H1 (cell line): ENCODE results near the gene BSDC1. TPM values are rescaled to one million over a fixed set of nuclear protein-coding genes. Genes with fewer than 3 reads are reported as not detected.

ENCODE experiments used
- CBX5 ChIP-seq: fragments of 300-800, 300-1000 bp; sonication (generic); IDR thresholded peaks from 2 replicates; pipeline ENCODE4 v1.7.1; 2016; ENCODE audit warnings: antibody characterized with exemption, low read length, low read depth
- CHD7 ChIP-seq: fragments of 300-600 bp; sonication (generic); IDR thresholded peaks from 2 replicates; pipeline ENCODE4 v1.7.1; 2012; ENCODE audit warnings: low read length, moderate library complexity, mild to moderate bottlenecking, inconsistent platforms; ENCODE audit not compliant: insufficient replicate concordance
- JUN ChIP-seq: IDR thresholded peaks from 2 replicates; pipeline ENCODE4 v1.6.1; 2011; ENCODE audit warnings: low read depth, mild to moderate bottlenecking, improper control_type of control experiment, low read length
- MAFK ChIP-seq: IDR thresholded peaks from 2 replicates; pipeline ENCODE4 v1.6.1; 2012; ENCODE audit warnings: low read depth, mild to moderate bottlenecking, improper control_type of control experiment, low read length
- RNF2 ChIP-seq: fragments of 200-900, 300-1000 bp; sonication (generic); IDR thresholded peaks from 2 replicates; pipeline ENCODE4 v1.7.1; 2016; ENCODE audit warnings: borderline replicate concordance, low read depth, mild to moderate bottlenecking, antibody characterized with exemption, low read length; ENCODE audit not compliant: poor library complexity, severe bottlenecking; ENCODE audit errors: missing control alignments
- TAF7 ChIP-seq: optimal IDR thresholded peaks from 2 replicates; pipeline ENCODE3; 2011; ENCODE audit warnings: low read depth, mild to moderate bottlenecking, inconsistent platforms, low read length, moderate library complexity, borderline replicate concordance
- TCF12 ChIP-seq: IDR thresholded peaks from 2 replicates; pipeline ENCODE4 v1.6.1; 2011; ENCODE audit warnings: low read depth, mild to moderate bottlenecking, low read length
- polyA plus RNA-seq, 7 experiments: library from polyadenylated mRNA; depleted of rRNA in 3 of 7; stranded (reverse) in 5 of 7; unstranded in 2 of 7; fragments of >200 nt in 5 of 7; fragments of 200-250 nt in 2 of 7; gene quantifications; 1 replicate in 5 of 7; 2 replicates in 1 of 7; 4 replicates in 1 of 7; pipeline versions ENCODE4 v1.2.1 to v1.2.3, GENCODE V29; 2011 to 2013; ENCODE audit warnings: missing spikeins in 2 of 7, mixed read lengths in 2 of 7
- total RNA-seq: library from RNA; stranded (reverse); fragmentation: NEBNext Ultra II Directional; extraction: Animal tissue kit (Norgen Biotek cat#: 25700); gene quantifications from 2 replicates; pipeline ENCODE4 v1.2.1, GENCODE V29; 2021
- TF ChIP-seq, protein P1 (sequence below): IDR thresholded peaks from 2 replicates; pipeline ENCODE4 v1.6.1; 2012; ENCODE audit warnings: low read length, inconsistent platforms
- TF ChIP-seq, protein P2 (sequence below): IDR thresholded peaks from 2 replicates; pipeline ENCODE4 v1.6.1; 2012; ENCODE audit warnings: inconsistent platforms

The BSDC1 gene
- total and polyA plus RNA-seq, 2 of the 8 experiments (the other 6 are each of a cell fraction or from before 2014, with no cell fraction given): 24.8 to 40.7 TPM

- no peak for TF ChIP-seq CHD7
- TF ChIP-seq CBX5: no peak
- no peak for TF ChIP-seq RNF2
- TF ChIP-seq JUN: no peak
- TF ChIP-seq, protein P1, sequence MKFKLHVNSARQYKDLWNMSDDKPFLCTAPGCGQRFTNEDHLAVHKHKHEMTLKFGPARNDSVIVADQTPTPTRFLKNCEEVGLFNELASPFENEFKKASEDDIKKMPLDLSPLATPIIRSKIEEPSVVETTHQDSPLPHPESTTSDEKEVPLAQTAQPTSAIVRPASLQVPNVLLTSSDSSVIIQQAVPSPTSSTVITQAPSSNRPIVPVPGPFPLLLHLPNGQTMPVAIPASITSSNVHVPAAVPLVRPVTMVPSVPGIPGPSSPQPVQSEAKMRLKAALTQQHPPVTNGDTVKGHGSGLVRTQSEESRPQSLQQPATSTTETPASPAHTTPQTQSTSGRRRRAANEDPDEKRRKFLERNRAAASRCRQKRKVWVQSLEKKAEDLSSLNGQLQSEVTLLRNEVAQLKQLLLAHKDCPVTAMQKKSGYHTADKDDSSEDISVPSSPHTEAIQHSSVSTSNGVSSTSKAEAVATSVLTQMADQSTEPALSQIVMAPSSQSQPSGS: no peak
- TF ChIP-seq MAFK: no peak
- no peak for TF ChIP-seq TAF7
- no peak for TF ChIP-seq TCF12
- TF ChIP-seq, protein P2, sequence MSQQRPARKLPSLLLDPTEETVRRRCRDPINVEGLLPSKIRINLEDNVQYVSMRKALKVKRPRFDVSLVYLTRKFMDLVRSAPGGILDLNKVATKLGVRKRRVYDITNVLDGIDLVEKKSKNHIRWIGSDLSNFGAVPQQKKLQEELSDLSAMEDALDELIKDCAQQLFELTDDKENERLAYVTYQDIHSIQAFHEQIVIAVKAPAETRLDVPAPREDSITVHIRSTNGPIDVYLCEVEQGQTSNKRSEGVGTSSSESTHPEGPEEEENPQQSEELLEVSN: no peak
Measured at GRCh38 chr1:32411261-32411660, 17.0 kb upstream of the BSDC1 start (continued).
